Ascending aorta (tissue), 2 donors: ENCODE data around the gene ARHGEF4. TPM values are rescaled to one million over a fixed set of nuclear protein-coding genes. Genes with fewer than 3 reads are reported as not detected.

ENCODE experiments used
- DNase-seq, 2 donors: peaks; one replicate each; pipeline ENCODE4 v3.0.0-alpha.2; 2019; ENCODE audit warnings: low spot score in 2 of 2
- H3K27ac ChIP-seq, 2 donors: fragments of 200-600 bp; sonication (generic); one replicate each; pipeline ENCODE4 v1.5.1; 2016 to 2017; ENCODE audit warnings: mild to moderate bottlenecking in 1 of 2
- H3K27me3 ChIP-seq: fragments of 200-600 bp; sonication (generic); one replicate; pipeline ENCODE4 v1.5.1; 2017
- H3K36me3 ChIP-seq, 2 donors: fragments of 200-600 bp; sonication (generic); one replicate each; pipeline ENCODE4 v1.5.1; 2016
- H3K4me1 ChIP-seq, 2 donors: fragments of 200-600 bp; sonication (generic); one replicate each; pipeline ENCODE4 v1.5.1; 2016 to 2017; ENCODE audit warnings: mild to moderate bottlenecking in 1 of 2
- H3K4me3 ChIP-seq, 2 donors: fragments of 200-600 bp; sonication (generic); one replicate each; pipeline ENCODE4 v1.5.1; 2016 to 2017; ENCODE audit warnings: mild to moderate bottlenecking in 1 of 2
- H3K9me3 ChIP-seq, 2 donors: fragments of 200-600 bp; sonication (generic); one replicate each; pipeline ENCODE4 v1.5.1; 2016
- CTCF ChIP-seq, 3 experiments: fragments of 200-600 bp in 2 of 3; fragments of 450-650 bp in 1 of 3; sonication (generic) in 2 of 3; IDR thresholded peaks; one replicate each; pipeline ENCODE4 v1.5.1; 2016 to 2019; ENCODE audit warnings: antibody characterized with exemption in 3 of 3, mild to moderate bottlenecking in 1 of 3, moderate library complexity in 1 of 3
- intact Hi-C: fragments of 100-400 bp; cut with DNase I; formaldehyde crosslinking; loops from one replicate; pipeline ENCODE4 v1.15.1; 2023
- total RNA-seq: library from RNA; depleted of rRNA; stranded (reverse); fragments of >200 nt; gene quantifications from one replicate; pipeline ENCODE4 v1.1.0, GENCODE V29; 2016

The ARHGEF4 gene
- total RNA-seq, 1 donor from 2014 or later: 9.6 TPM

- no peak for DNase-seq
- H3K4me1 ChIP-seq: no peaks in the 10 kb centered on the region
- no peaks in the 10 kb centered on the region for H3K36me3 ChIP-seq
- H3K27me3 ChIP-seq: no peaks in the 10 kb centered on the region
- intact Hi-C loops: no loop called here
- H3K27ac ChIP-seq: no peak overlapping the region
- no peak for TF ChIP-seq CTCF (IDR thresholded peaks at IDR 0.05)
- H3K4me3 ChIP-seq: no peak overlapping the region
- H3K9me3 ChIP-seq: no peaks in the 10 kb centered on the region
Measured at GRCh38 chr2:130869441-130870160, 32.9 kb downstream of the ARHGEF4 start.

- Histone ChIP-seq H3K4me3 (no peak overlapping the region), H3K4me1 (no peaks in the 10 kb centered on the region), H3K9me3 (no peaks in the 10 kb centered on the region), H3K27ac (no peak overlapping the region), H3K27me3 (no peaks in the 10 kb centered on the region), H3K36me3 (no peaks in the 10 kb centered on the region)
- intact Hi-C loops: no loop called here
- DNase-seq: no peak
- TF ChIP-seq CTCF (IDR thresholded peaks at IDR 0.05): no peak
Measured at GRCh38 chr2:130870161-130870485, 33.4 kb downstream of the ARHGEF4 start.

DNA sequence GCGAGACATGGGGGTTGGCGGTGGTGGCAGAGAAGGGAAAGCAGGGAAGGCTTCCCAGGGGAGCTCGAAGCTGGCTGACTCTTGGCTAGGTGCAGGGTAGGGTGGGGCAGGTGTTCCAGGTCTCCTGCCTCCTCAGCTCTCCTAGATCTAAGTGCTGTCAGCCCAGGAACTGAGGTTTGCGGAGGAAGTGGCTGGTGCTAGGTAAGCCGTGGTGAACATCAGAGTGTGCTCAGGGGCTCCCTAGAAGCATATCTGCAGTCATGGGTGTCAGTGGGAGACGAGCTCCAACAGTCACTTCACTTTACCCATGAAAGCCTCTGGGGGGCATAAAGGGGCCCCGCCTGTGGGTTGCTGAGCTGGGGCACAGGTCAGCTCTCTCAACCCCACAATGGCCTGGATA is 34.1 kb downstream of the ARHGEF4 start:
- intact Hi-C loops: no loop called here
- no peak for DNase-seq
- Histone ChIP-seq H3K4me3 (no peak overlapping the region), H3K36me3 (no peaks in the 10 kb centered on the region), H3K27me3 (no peaks in the 10 kb centered on the region), H3K9me3 (no peaks in the 10 kb centered on the region), H3K27ac (no peak overlapping the region), H3K4me1 (no peaks in the 10 kb centered on the region)
- no peak for TF ChIP-seq CTCF (IDR thresholded peaks at IDR 0.05)

GRCh38 chr2:130871843-130872740 is 35.4 kb downstream of the ARHGEF4 start:
- no peaks in the 10 kb centered on the region for H3K4me1 ChIP-seq
- intact Hi-C loops: no loop called here
- no peak for DNase-seq
- H3K36me3 ChIP-seq: no peaks in the 10 kb centered on the region
- H3K27me3 ChIP-seq: no peaks in the 10 kb centered on the region
- no peak for TF ChIP-seq CTCF (IDR thresholded peaks at IDR 0.05)
- H3K4me3 ChIP-seq: no peak overlapping the region
- H3K9me3 ChIP-seq: no peaks in the 10 kb centered on the region
- no peak overlapping the region for H3K27ac ChIP-seq

DNA sequence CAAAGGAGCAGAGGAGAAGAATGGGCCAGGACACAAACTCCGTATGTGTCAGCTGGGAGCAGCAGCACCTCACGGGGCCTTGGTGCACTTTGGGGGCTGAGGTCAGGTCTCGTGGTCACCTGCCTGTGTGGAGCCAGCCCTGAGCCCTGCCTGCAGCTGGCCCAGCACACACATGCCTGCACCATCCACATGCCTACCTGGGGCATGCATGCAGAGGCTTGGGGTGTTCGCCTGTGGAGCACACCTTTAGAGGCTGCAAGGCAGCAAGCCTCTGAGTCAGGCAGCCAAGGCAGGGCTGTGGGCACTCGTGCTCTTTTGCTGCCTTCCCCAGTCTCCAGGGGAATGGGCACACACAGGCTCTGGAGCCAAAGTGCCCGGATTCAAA is 36.0 kb downstream of the ARHGEF4 start:
- no peak for TF ChIP-seq CTCF (IDR thresholded peaks at IDR 0.05)
- DNase-seq: no peak
- H3K9me3 ChIP-seq: no peaks in the 10 kb centered on the region
- H3K36me3 ChIP-seq: no peaks in the 10 kb centered on the region
- H3K27me3 ChIP-seq: no peaks in the 10 kb centered on the region
- H3K4me1 ChIP-seq: no peaks in the 10 kb centered on the region
- intact Hi-C loops: no loop called here
- H3K4me3 ChIP-seq: no peak overlapping the region
- no peak overlapping the region for H3K27ac ChIP-seq
